Activated CD8-positive, alpha-beta T cell treated with anti-CD3 and anti-CD28 coated beads for 36 hours (primary cell): ENCODE data around the gene TMEM218. TPM values are rescaled to one million over a fixed set of nuclear protein-coding genes. Genes with fewer than 3 reads are reported as not detected.

ENCODE experiments used
- ATAC-seq: fragments of 200-7000 bp; cut with Tn5 transposase; one replicate; pipeline ENCODE4 v1.10.0; 2021; ENCODE audit warnings: mild to moderate bottlenecking, moderate library complexity
- CTCF ChIA-PET: fragments of 350-600 bp; sonication (Branson Sonifier 250); formaldehyde crosslinking; loops from one replicate; lab custom pipeline; 2021; ENCODE audit warnings: antibody characterized with exemption; lab: Charles Lee
- POLR2A ChIA-PET: fragments of 350-600 bp; sonication (Branson Sonifier 250); formaldehyde crosslinking; loops from one replicate; lab custom pipeline; 2021; ENCODE audit warnings: antibody characterized with exemption; lab: Charles Lee
- DNase-seq: peaks from one replicate; pipeline ENCODE4 v3.0.0-alpha.2; 2020
- H3K27ac Mint-ChIP-seq: one replicate; pipeline ENCODE4 v1.8.0; 2021; ENCODE audit warnings: mild to moderate bottlenecking, mixed read lengths
- H3K27me3 Mint-ChIP-seq: one replicate; pipeline ENCODE4 v1.8.0; 2021; ENCODE audit warnings: mixed read lengths
- H3K36me3 Mint-ChIP-seq: one replicate; pipeline ENCODE4 v1.8.0; 2021; ENCODE audit warnings: low read depth, mixed read lengths
- H3K4me1 Mint-ChIP-seq: one replicate; pipeline ENCODE4 v1.8.0; 2021; ENCODE audit warnings: low read depth, mixed read lengths
- H3K4me3 Mint-ChIP-seq: one replicate; pipeline ENCODE4 v1.8.0; 2021; ENCODE audit warnings: mild to moderate bottlenecking, moderate library complexity, mixed read lengths
- H3K9me3 Mint-ChIP-seq: one replicate; pipeline ENCODE4 v1.8.0; 2021; ENCODE audit warnings: mixed read lengths
- CTCF ChIP-seq: fragments of 200-600 bp; IDR thresholded peaks from one replicate; pipeline ENCODE4 v1.8.0; 2022; ENCODE audit warnings: antibody characterized with exemption, mild to moderate bottlenecking
- intact Hi-C: fragments of 100-400 bp; cut with micrococcal nuclease; formaldehyde crosslinking; loops from one replicate; pipeline ENCODE4 v1.10.0; 2022
- total RNA-seq, 2 experiments: library from RNA; stranded (reverse); gene quantifications; one replicate each; pipeline ENCODE4 v1.2.3, GENCODE V29; 2021

TMEM218 gene
- total RNA-seq, 2 experiments from 2014 or later: 12.7 to 13.3 TPM

GRCh38 chr11:125140233-125140632 lies 28.8 kb upstream of the TMEM218 start:
- peaks cover 2% of the 10 kb centered on the region for H3K4me1 Mint-ChIP-seq
- DNase-seq (no peak), ATAC-seq (no peak)
- no peaks in the 10 kb centered on the region for H3K9me3 Mint-ChIP-seq
- peaks cover 22% of the 10 kb centered on the region for H3K27me3 Mint-ChIP-seq
- intact Hi-C loops: loop anchor here (2.0 to 5.0 kb wide), 2 partner anchors 48 to 177 kb away; no protein-coding TSS in a partner anchor
- ChIA-PET CTCF (interaction anchor here (0.6 to 4.0 kb wide), 20 partner anchors 10 to 339 kb away, joined by 3 to 57 read pairs (median 6); partner anchors contain the start of genes CCDC15, SLC37A2 and TMEM218), POLR2A (interaction anchor here (0.8 to 1.2 kb wide), 2 partner anchors 16 to 202 kb away, joined by 3 to 4 read pairs; no protein-coding TSS in a partner anchor)
- H3K4me3 Mint-ChIP-seq: no peak overlapping the region
- TF ChIP-seq CTCF: no peak
- no peaks in the 10 kb centered on the region for H3K36me3 Mint-ChIP-seq
- H3K27ac Mint-ChIP-seq: no peak overlapping the region

GRCh38 chr11:125139778-125140177 lies 28.4 kb upstream of the TMEM218 start:
- H3K27ac Mint-ChIP-seq: no peak overlapping the region
- peaks cover 2% of the 10 kb centered on the region for H3K4me1 Mint-ChIP-seq
- intact Hi-C loops: loop anchor here (2.0 to 5.0 kb wide), 2 partner anchors 47 to 177 kb away; no protein-coding TSS in a partner anchor
- H3K27me3 Mint-ChIP-seq: peaks cover 23% of the 10 kb centered on the region
- ATAC-seq: no peak
- ChIA-PET CTCF (interaction anchor here (1.2 to 4.0 kb wide), 5 partner anchors 10 to 49 kb away, joined by 3 to 57 read pairs (median 14); no protein-coding TSS in a partner anchor), POLR2A (no interaction called here)
- H3K9me3 Mint-ChIP-seq: no peaks in the 10 kb centered on the region
- TF ChIP-seq CTCF: no peak
- DNase-seq: no peak
- no peaks in the 10 kb centered on the region for H3K36me3 Mint-ChIP-seq
- H3K4me3 Mint-ChIP-seq: no peak overlapping the region

- no peak for TF ChIP-seq CTCF
- Mint-ChIP-seq H3K27me3 (peaks cover 23% of the 10 kb centered on the region), H3K27ac (no peak overlapping the region), H3K4me1 (peaks cover 2% of the 10 kb centered on the region), H3K36me3 (no peaks in the 10 kb centered on the region), H3K4me3 (no peak overlapping the region), H3K9me3 (no peaks in the 10 kb centered on the region)
- intact Hi-C loops: no loop called here
- DNase-seq (no peak), ATAC-seq (no peak)
- POLR2A ChIA-PET: no interaction called here
- CTCF ChIA-PET: interaction anchor here (1.2 to 1.3 kb wide), 2 partner anchors 9 to 19 kb away, joined by 3 to 4 read pairs; no protein-coding TSS in a partner anchor
Measured at GRCh38 chr11:125138966-125139365, 27.5 kb upstream of the TMEM218 start.

GRCh38 chr11:125136001-125136400 lies 24.6 kb upstream of the TMEM218 start:
- no peak overlapping the region for H3K4me3 Mint-ChIP-seq
- no peaks in the 10 kb centered on the region for H3K9me3 Mint-ChIP-seq
- TF ChIP-seq CTCF: no peak
- peaks cover 27% of the 10 kb centered on the region for H3K27me3 Mint-ChIP-seq
- no peak overlapping the region for H3K27ac Mint-ChIP-seq
- DNase-seq (no peak), ATAC-seq (no peak)
- CTCF ChIA-PET: no interaction called here
- no peaks in the 10 kb centered on the region for H3K36me3 Mint-ChIP-seq
- no peaks in the 10 kb centered on the region for H3K4me1 Mint-ChIP-seq
- intact Hi-C loops: no loop called here
- POLR2A ChIA-PET: no interaction called here

- TF ChIP-seq CTCF: no peak
- Mint-ChIP-seq H3K4me3 (no peak overlapping the region), H3K27ac (no peak overlapping the region), H3K9me3 (no peaks in the 10 kb centered on the region), H3K27me3 (peaks cover 29% of the 10 kb centered on the region), H3K36me3 (no peaks in the 10 kb centered on the region), H3K4me1 (no peaks in the 10 kb centered on the region)
- no peak for ATAC-seq
- CTCF ChIA-PET: interaction anchor here (1.9 kb wide), 1 partner anchor 10 kb away, joined by 7 read pairs; no protein-coding TSS in a partner anchor
- intact Hi-C loops: no loop called here
- DNase-seq: no peak
- POLR2A ChIA-PET: no interaction called here
Measured at GRCh38 chr11:125132596-125132995, 21.2 kb upstream of the TMEM218 start.
